Measurements from ENCODE around the gene TSHZ3. TPM values are rescaled to one million over a fixed set of nuclear protein-coding genes. Genes with fewer than 3 reads are reported as not detected.

The TSHZ3 gene
- total RNA-seq, 1 donor: 10.8 TPM

DNA sequence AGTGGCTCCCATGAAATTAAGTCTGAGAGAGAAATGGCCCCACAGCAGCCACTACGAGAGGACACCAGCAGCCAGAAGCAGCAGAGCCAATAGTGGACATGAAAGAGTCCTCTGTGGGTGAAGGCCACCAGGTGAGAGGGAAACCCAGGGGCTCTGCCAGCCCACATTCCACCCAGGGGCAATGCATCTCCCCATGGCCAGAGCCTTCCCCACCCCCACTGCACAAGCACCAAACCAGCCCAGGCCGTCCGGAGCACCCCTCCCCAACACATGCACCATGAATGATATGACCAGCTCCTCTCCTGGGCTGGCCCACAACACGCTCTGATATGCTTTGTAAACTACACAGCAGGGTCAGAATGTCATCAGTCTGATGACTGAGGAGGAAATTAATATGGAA is 66.9 kb downstream of the TSHZ3 start:
- TF ChIP-seq, protein P1, sequence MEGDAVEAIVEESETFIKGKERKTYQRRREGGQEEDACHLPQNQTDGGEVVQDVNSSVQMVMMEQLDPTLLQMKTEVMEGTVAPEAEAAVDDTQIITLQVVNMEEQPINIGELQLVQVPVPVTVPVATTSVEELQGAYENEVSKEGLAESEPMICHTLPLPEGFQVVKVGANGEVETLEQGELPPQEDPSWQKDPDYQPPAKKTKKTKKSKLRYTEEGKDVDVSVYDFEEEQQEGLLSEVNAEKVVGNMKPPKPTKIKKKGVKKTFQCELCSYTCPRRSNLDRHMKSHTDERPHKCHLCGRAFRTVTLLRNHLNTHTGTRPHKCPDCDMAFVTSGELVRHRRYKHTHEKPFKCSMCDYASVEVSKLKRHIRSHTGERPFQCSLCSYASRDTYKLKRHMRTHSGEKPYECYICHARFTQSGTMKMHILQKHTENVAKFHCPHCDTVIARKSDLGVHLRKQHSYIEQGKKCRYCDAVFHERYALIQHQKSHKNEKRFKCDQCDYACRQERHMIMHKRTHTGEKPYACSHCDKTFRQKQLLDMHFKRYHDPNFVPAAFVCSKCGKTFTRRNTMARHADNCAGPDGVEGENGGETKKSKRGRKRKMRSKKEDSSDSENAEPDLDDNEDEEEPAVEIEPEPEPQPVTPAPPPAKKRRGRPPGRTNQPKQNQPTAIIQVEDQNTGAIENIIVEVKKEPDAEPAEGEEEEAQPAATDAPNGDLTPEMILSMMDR (IDR thresholded peaks at IDR 0.05; ENCODE audit: insufficient read depth, low read depth, low read length): no peak
- no peak overlapping the region for H3K4me3 ChIP-seq (ENCODE audit: low read depth, low read length)
- DNase-seq (ENCODE audit: low read depth): no peak

DNA sequence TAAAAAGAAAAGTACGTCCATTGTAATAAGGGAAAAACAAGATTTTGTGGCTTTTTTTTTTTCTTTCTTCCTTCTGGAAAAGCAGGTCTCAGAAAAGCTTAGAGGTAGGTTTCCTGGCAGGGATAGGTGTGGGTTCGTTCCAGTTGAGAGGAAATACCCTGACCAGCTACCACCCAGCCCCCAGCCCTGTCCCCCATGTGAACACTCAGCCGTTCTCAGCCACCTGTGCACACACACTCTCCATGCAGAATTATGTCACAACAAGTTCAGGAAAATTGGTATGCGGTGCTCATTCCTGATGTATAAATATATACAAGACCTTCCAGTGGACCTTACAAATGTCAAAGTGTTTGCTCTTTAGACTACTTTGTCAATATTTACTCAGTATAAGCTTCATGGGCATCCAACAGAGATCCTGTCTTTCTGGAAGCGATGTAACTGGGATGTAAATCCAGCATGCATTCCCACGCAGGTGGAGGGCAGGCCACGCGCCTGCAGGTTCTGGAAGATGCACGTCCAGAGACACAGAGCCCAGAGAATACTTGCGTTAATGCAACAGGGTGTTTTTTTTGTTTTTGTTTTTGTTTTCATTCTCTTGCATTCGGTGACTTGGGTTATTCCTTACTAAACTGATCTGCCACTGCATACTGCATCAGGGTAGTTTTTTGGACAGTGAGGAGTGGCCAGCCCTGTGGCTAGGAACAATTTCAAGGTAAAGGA is 68.8 kb downstream of the TSHZ3 start:
- H3K4me3 ChIP-seq (ENCODE audit: low read depth, low read length): no peak overlapping the region
- TF ChIP-seq, protein P1 (IDR thresholded peaks at IDR 0.05; ENCODE audit: insufficient read depth, low read depth, low read length): no peak

DNA sequence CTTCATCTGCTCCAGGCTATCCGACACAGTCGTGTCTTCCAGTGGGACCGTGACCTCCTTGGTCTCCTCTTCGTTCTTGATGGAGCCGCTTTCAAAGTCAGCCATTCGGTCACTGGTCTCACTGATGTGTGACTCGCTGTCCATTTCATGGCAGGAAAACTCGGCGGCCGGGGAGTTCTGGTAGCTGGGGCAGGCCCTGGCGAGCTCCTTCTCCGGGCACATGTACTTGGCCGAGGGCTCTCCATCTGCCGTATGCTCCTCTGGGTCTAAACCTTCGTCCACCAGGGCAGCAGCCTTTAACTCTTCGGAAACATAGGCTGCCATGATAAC is 69.8 kb downstream of the TSHZ3 start:
- no peak overlapping the region for H3K4me3 ChIP-seq (ENCODE audit: low read depth, low read length)
- TF ChIP-seq, protein P1 (IDR thresholded peaks at IDR 0.05; ENCODE audit: insufficient read depth, low read depth, low read length): no peak

More for the DNA sequence above, 68.8 kb downstream of the TSHZ3 start:
- DNase-seq (ENCODE audit: low read depth): no peak

DNA sequence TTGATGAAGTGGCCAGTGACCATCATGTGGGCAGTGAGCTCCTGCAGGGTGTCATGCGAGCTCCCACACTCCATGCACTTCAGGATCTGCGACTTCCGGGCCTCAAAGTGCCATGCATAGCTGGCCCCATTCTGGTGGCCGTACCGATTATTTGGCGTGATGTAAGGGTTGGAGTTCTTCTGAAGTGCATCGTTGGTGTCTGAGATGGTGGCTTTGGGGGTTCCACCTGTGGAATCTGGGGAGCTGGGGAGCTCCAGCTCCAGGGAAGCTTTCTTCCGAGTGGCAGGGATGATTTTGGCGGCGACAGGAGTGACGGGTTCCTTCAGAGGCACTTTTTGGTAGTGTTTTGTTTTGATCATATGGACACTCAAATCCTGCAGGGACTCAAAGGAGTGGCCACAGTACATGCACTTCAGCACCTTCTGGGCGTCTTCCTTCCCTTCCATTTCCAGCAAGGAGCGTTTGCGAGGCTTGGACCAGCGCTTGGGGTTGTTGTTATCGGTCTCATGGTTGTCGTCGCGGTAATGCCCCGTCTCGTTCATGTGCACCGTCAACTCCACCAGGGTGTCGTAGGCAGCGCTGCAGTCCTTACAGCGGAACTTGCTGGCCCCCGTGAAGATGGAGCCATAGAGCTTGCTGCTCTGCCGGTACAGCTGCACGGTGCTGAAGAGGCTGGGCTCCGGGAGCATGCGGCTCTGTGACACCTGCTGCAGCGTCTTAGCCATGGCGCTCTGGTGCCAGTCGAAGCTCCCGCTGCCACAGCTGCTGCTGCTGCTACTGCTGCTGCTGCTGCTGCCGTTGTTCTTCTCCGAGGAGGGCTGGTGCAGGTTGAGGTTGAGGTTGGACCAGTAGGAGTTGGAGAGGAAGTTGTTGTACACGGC is 70.4 kb downstream of the TSHZ3 start:
- TF ChIP-seq, protein P1 (IDR thresholded peaks at IDR 0.05; ENCODE audit: insufficient read depth, low read depth, low read length): no peak
- no peak overlapping the region for H3K4me3 ChIP-seq (ENCODE audit: low read depth, low read length)
- DNase-seq (ENCODE audit: low read depth): no peak

More for the DNA sequence above, 69.8 kb downstream of the TSHZ3 start:
- DNase-seq (ENCODE audit: low read depth): no peak

DNA sequence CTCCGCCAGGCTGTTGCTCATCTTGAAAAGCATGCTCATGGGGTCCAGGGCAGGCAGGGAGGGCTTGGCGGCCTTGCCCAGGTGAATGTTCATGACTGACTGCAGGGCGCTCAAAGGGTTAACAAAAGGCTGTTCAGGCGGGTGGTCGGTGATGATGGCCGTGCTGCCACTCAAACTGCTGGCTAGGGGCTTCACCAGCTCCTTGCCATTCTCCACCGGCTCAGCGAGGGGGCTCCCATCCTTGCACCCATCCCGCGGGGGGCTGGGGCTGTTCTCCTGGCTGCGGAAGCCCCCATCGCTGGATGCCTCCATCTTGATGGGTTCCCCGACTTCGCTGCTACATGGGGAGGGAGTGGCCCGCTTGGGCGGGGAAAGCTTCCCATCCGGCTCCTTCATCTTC is 71.7 kb downstream of the TSHZ3 start:
- TF ChIP-seq, protein P1 (IDR thresholded peaks at IDR 0.05; ENCODE audit: insufficient read depth, low read depth, low read length): no peak
- no peak for DNase-seq (ENCODE audit: low read depth)
- no peak overlapping the region for H3K4me3 ChIP-seq (ENCODE audit: low read depth, low read length)

DNA sequence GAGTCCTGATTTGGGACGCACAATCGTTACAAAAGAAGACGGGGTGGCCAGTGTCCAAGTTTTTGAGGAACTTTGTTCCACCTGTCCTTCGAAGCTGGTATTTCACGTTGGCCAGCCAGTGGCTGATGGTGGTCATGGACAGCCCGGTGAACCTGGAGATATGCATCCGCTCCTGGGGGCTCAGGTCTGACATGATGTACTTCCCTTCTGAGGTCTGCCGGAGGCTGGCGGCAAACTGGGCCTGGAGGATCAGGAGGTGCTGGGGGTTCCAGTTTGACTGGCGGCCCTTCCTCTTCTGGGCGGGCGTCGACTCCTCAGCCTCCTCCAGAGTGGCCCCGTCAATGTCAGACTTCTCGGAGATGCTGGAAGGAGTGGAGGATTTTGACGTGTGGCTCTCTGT is 72.4 kb downstream of the TSHZ3 start:
- TF ChIP-seq, protein P1 (IDR thresholded peaks at IDR 0.05; ENCODE audit: insufficient read depth, low read depth, low read length): no peak
- no peak for DNase-seq (ENCODE audit: low read depth)
- H3K4me3 ChIP-seq (ENCODE audit: low read depth, low read length): no peak overlapping the region
